DOHH2 (cell line): ENCODE measurements around the gene TNFAIP8L1.

Experiments
- EZH2phosphoT487 ChIP-seq: fragments of 200-600 bp; sonication (generic); IDR thresholded peaks from 2 replicates; pipeline ENCODE4 v1.6.1; 2017; ENCODE audit warnings: borderline replicate concordance, mild to moderate bottlenecking, antibody characterized with exemption, low read length, moderate library complexity, mixed read lengths
- TF ChIP-seq, protein P1 (sequence below): fragments of 200-600 bp; sonication (generic); IDR thresholded peaks from one replicate; pipeline ENCODE4 v1.5.1; 2014; ENCODE audit warnings: antibody characterized with exemption, mild to moderate bottlenecking, low read depth, low read length; ENCODE audit not compliant: poor library complexity, severe bottlenecking

DNA sequence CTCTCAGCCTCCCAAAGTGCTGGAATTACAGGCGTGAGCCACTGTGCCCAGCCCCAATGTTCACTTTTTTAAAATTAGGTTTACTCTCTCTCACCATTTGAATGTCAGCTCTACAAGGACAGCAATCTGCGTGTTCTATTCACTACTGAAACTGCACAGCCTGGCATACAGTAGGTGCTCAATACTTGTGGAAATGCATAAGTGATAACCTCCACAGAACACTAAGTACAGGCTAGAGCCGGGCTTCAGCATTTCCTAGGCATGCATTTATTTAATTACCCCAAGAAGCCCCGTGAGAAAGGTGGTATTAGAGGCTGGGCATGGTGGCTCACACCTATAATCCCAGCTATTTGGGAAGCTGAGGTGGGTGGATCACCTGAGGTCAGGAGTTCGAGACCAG lies 33.1 kb upstream of the TNFAIP8L1 start:
- TF ChIP-seq, protein P1, sequence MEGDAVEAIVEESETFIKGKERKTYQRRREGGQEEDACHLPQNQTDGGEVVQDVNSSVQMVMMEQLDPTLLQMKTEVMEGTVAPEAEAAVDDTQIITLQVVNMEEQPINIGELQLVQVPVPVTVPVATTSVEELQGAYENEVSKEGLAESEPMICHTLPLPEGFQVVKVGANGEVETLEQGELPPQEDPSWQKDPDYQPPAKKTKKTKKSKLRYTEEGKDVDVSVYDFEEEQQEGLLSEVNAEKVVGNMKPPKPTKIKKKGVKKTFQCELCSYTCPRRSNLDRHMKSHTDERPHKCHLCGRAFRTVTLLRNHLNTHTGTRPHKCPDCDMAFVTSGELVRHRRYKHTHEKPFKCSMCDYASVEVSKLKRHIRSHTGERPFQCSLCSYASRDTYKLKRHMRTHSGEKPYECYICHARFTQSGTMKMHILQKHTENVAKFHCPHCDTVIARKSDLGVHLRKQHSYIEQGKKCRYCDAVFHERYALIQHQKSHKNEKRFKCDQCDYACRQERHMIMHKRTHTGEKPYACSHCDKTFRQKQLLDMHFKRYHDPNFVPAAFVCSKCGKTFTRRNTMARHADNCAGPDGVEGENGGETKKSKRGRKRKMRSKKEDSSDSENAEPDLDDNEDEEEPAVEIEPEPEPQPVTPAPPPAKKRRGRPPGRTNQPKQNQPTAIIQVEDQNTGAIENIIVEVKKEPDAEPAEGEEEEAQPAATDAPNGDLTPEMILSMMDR: no peak
- no peak for TF ChIP-seq EZH2phosphoT487
